Psoas muscle (tissue), 8 donors: ENCODE measurements around the gene CCDC170. TPM values are rescaled to one million over a fixed set of nuclear protein-coding genes. Genes with fewer than 3 reads are reported as not detected.
"Not testable (repeated sequence)": the region's sequence is repeated elsewhere in the genome, so short reads cannot be mapped to it uniquely, and the experiment has no call there.

ENCODE experiments used
- ATAC-seq, 4 donors: fragments of 200-7000 bp; cut with Tn5 transposase; one replicate each; pipeline ENCODE4 v1.9.1; 2020; ENCODE audit warnings: moderate library complexity in 3 of 4, mild to moderate bottlenecking in 2 of 4
- DNase-seq, 2 donors: peaks; one replicate each; pipeline ENCODE4 v3.0.0-alpha.2; 2020
- H3K27ac ChIP-seq: fragments of 200-600 bp; one replicate; pipeline ENCODE4 v1.8.0; 2022
- H3K27me3 ChIP-seq, 3 donors: fragments of 200-600 bp in 1 of 3; one replicate each; pipeline versions ENCODE4 v1.6.1 to v1.8.0; 2013 to 2022; ENCODE audit warnings: low read length in 2 of 3, mild to moderate bottlenecking in 2 of 3, moderate library complexity in 1 of 3; ENCODE audit not compliant: insufficient read depth in 3 of 3
- H3K36me3 ChIP-seq, 2 donors: fragments of 200-600 bp in 1 of 2; one replicate each; pipeline versions ENCODE4 v1.6.1 to v1.8.0; 2013 to 2022; ENCODE audit warnings: low read depth in 1 of 2, mild to moderate bottlenecking in 1 of 2, moderate library complexity in 1 of 2; ENCODE audit not compliant: insufficient read depth in 1 of 2
- H3K4me1 ChIP-seq: fragments of 200-600 bp; one replicate; pipeline ENCODE4 v1.8.0; 2022
- H3K4me3 ChIP-seq: fragments of 200-600 bp; one replicate; pipeline ENCODE4 v1.8.0; 2022; ENCODE audit warnings: mild to moderate bottlenecking
- H3K9me3 ChIP-seq: fragments of 200-600 bp; one replicate; pipeline ENCODE4 v1.8.0; 2022
- WGBS, 3 donors: extraction: QIAGEN DNeasy Blood & Tissue Kit; methylation state at CpG; one replicate each; pipeline versions ENCODE4 v1.1.6 to v1.1.7; 2013; 5-methylcytosine and 5-hydroxymethylcytosine counted together
- intact Hi-C, 2 donors: fragments of 100-400 bp; cut with DNase I; formaldehyde crosslinking; loops; one replicate each; pipeline versions ENCODE4 v1.11.0 to v1.14.2; 2022
- polyA plus RNA-seq, 3 donors: library from polyadenylated mRNA; stranded (reverse); fragments of 200-250 nt; gene quantifications; one replicate each; pipeline ENCODE4 v1.2.3, GENCODE V29; 2013
- total RNA-seq, 4 donors: library from RNA; stranded (reverse); fragmentation: NEBNext Ultra II Directional in 2 of 4; extraction: Animal tissue kit (Norgen Biotek cat#: 25700) in 2 of 4; gene quantifications; one replicate each; pipeline versions ENCODE4 v1.2.1 to v1.2.4, GENCODE V29; 2021 to 2023
- TF ChIP-seq, protein P1 (sequence below): fragments of 200-600 bp; IDR thresholded peaks from one replicate; pipeline ENCODE4 v1.8.0; 2022; ENCODE audit warnings: antibody characterized with exemption
- donor health status: healthy with polysubstance abuse.
- donor health status: DM: no; HTN: no; CAD: no; lungs with moderate emphysema.
- donor health status: Bipolar disorder and iron deficiency.
- donor health status: healthy.
- donor health status: DM: yes; HTN: yes; CAD: no.
- donor health status: DM: no; HTN: no; CAD: no.
- donor health status: DM: no; HTN: no; CAD: no.
- donor health status: DM: yes; HTN: yes; CAD: no.

CCDC170 gene
- total and polyA plus RNA-seq, 7 donors: 0.03 to 0.25 (median 0.14) TPM

DNA sequence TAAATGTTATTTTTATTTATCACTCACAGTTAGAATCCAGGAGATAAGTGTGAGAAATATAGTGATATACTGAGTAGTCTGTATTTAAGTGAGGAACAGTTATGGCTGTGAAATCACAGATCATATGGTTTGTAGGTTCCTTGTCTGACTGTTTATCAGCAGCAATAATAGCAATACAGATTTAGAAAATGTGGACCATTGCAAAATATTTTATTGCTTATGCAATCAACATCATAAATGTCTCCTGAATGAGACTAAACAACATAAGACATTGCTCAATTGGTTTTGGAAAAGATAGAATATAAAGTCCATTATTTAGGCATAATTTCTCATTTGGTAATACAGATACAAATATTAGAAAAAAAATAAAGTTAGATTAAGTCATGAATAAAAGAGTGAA lies 43.7 kb downstream of the CCDC170 start:
- no peaks in the 10 kb centered on the region for H3K4me1 ChIP-seq
- no peak for DNase-seq
- no peaks in the 10 kb centered on the region for H3K36me3 ChIP-seq
- H3K4me3 ChIP-seq: no peak overlapping the region
- TF ChIP-seq, protein P1, sequence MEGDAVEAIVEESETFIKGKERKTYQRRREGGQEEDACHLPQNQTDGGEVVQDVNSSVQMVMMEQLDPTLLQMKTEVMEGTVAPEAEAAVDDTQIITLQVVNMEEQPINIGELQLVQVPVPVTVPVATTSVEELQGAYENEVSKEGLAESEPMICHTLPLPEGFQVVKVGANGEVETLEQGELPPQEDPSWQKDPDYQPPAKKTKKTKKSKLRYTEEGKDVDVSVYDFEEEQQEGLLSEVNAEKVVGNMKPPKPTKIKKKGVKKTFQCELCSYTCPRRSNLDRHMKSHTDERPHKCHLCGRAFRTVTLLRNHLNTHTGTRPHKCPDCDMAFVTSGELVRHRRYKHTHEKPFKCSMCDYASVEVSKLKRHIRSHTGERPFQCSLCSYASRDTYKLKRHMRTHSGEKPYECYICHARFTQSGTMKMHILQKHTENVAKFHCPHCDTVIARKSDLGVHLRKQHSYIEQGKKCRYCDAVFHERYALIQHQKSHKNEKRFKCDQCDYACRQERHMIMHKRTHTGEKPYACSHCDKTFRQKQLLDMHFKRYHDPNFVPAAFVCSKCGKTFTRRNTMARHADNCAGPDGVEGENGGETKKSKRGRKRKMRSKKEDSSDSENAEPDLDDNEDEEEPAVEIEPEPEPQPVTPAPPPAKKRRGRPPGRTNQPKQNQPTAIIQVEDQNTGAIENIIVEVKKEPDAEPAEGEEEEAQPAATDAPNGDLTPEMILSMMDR: no peak
- H3K9me3 ChIP-seq: peaks cover 5% of the 10 kb centered on the region
- intact Hi-C loops: no loop called here
- ATAC-seq: no peak
- no peaks in the 10 kb centered on the region for H3K27me3 ChIP-seq
- no peak overlapping the region for H3K27ac ChIP-seq

DNA sequence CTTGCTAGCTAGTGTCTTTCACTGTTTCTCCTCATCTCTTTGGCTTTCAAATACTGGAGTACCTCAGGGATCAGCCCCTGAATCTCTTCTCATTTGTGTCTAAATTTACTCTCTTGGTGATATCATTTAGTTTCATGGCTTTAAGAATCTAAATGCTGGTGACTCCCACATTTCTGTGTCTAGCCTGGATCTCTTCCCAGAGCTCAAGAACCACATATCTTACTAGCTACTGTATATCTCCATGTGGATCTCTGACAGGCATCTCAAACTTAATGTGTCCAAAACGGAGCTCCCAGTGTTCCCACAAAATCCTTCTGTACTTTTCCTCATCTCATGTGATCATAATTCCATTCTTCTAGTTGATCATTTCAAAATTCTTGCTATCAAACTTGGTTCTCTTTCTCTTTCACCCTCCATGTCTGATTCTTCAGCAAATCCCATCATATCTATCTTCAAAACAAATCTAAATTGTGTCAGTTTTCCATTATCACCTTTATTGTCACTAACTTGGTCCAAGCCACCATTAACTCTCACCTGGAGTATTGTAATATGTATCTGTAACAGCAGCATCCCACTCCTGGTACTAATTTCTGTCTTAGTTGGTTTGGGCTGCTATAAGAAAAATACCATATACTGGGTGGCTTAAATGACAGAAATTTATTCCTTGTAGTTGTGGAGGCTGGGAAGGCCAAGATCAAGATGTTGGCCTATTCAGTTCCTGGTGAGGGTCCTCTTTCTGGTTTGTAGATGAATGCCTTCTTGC lies 45.9 kb downstream of the CCDC170 start:
- no peak overlapping the region for H3K27ac ChIP-seq
- ATAC-seq (no peak), DNase-seq (no peak)
- intact Hi-C loops: no loop called here
- TF ChIP-seq, protein P1: no peak
- H3K4me1 ChIP-seq: no peaks in the 10 kb centered on the region
- H3K36me3 ChIP-seq: no peaks in the 10 kb centered on the region
- H3K4me3 ChIP-seq: no peak overlapping the region
- H3K27me3 ChIP-seq: no peaks in the 10 kb centered on the region
- H3K9me3 ChIP-seq: peaks cover 5% of the 10 kb centered on the region
- 48 to 57% (median 55%) methylated on average over 1 of the region's 1 CpG for WGBS, 3 donors

DNA sequence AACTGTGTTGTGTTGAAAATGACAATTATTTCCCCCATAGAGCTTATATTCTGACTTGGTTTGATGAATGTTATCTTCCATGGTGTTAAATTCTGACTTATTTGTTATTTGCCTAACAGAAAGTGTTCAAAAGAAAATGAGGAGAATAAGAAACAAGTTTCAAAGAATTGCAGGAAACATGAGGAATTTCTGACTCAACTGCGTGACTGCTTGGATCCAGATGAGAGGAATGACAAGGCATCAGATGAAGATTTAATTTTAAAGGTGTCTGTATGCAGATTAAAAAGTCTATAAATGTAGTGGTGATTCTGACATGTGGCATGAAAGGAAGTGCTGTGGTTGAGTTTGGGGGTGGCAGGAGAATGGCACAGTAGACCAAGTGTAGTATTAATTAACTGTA lies 50.6 kb downstream of the CCDC170 start:
- DNase-seq (no peak), ATAC-seq (no peak)
- no peaks in the 10 kb centered on the region for H3K27me3 ChIP-seq
- WGBS, 3 donors: 80 to 88% (median 82%) methylated on average over 1 of the region's 1 CpG
- no peak overlapping the region for H3K27ac ChIP-seq
- H3K36me3 ChIP-seq: no peaks in the 10 kb centered on the region
- peaks cover 3% of the 10 kb centered on the region for H3K9me3 ChIP-seq
- no peak overlapping the region for H3K4me3 ChIP-seq
- H3K4me1 ChIP-seq: no peaks in the 10 kb centered on the region
- TF ChIP-seq, protein P1: no peak
- intact Hi-C loops: no loop called here

DNA sequence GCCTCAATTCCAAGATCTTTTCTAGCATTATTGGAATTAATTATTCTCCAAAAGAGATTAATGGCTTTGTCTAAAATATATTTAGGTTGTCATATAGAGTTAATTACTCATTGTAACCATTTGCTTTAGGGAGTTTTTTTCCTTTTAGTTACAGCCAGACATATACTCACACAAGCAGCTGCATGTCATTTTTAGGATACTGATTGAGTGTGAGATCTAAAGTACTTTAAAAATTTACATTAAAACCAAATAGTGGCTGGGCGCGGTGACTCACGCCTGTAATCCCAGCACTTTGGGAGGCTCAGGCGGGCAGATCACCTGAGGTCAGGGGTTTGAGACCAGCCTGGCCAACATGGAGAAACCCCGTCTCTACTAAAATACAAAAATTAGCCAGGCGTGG lies 51.1 kb downstream of the CCDC170 start:
- H3K9me3 ChIP-seq, intact Hi-C loops, H3K4me1 ChIP-seq, H3K36me3 ChIP-seq, H3K27ac ChIP-seq, DNase-seq, H3K27me3 ChIP-seq, H3K4me3 ChIP-seq, ATAC-seq: not testable (repeated sequence)
- 93 to 97% (median 95%) methylated on average over 6 of the region's 6 CpGs for WGBS, 3 donors

DNA sequence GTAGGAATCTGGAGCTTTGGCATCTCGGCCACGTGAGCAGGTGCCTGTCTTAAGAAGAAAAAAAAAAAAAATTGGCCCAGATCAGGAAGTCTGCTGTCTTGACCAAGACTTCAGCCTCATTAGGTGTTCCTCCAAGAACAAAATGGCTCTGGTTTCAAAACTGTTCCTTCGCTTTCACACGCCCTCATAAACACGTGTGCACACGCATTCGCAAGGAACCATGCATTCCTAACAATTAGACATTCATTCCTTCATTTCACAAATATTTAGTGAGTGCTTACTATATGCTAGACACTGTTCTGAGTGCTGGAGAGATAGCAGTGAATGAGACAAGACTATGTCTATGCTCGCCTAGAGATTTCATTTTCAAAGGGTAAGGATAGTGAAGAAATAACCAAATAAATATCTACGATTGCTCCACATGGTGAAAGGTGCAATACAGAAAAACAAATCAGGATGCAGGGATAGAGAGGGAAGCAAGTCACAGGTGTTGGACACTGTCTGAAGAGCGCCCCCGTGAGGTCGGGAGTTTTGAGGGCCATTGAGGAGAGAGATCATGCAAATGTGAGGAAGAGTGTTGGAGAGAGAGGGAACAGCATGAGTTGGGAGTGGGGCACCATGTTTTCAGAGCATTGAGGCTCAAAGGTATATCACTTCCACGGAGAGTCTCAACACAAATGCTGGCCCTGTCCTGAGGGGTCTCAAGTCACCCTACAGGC lies 53.3 kb downstream of the CCDC170 start:
- no peaks in the 10 kb centered on the region for H3K36me3 ChIP-seq
- ATAC-seq: no peak
- 82 to 87% (median 84%) methylated on average over 13 of the region's 13 CpGs for WGBS, 3 donors
- H3K9me3 ChIP-seq: no peaks in the 10 kb centered on the region
- H3K27me3 ChIP-seq: no peaks in the 10 kb centered on the region
- H3K27ac ChIP-seq: no peak overlapping the region
- intact Hi-C loops: no loop called here
- TF ChIP-seq, protein P1: no peak
- no peak overlapping the region for H3K4me3 ChIP-seq
- no peak for DNase-seq
- no peaks in the 10 kb centered on the region for H3K4me1 ChIP-seq
